Epithelial cell of esophagus (primary cell): ENCODE results near the gene INPP5E.

Experiments
- DNase-seq: peaks from one replicate; pipeline ENCODE4 v3.0.0; 2010; ENCODE audit warnings: low read depth
- H3K4me3 ChIP-seq: 2 replicates; pipeline ENCODE4 v1.5.1; 2011; ENCODE audit warnings: mild to moderate bottlenecking, low read length, control low read depth
- CTCF ChIP-seq: IDR thresholded peaks from 2 replicates; pipeline ENCODE4 v1.5.1; 2011; ENCODE audit warnings: low read depth, mild to moderate bottlenecking, low read length, control low read depth, inconsistent platforms; ENCODE audit not compliant: insufficient read depth; ENCODE audit errors: missing control alignments

Gene INPP5E

GRCh38 chr9:136383436-136383835, 56.2 kb downstream of the INPP5E start:
- no peak for DNase-seq
- H3K4me3 ChIP-seq: no peak overlapping the region

GRCh38 chr9:136381966-136382513, 57.6 kb downstream of the INPP5E start:
- no peak for TF ChIP-seq CTCF
- H3K4me3 ChIP-seq: no peak overlapping the region
- no peak for DNase-seq

More at GRCh38 chr9:136383436-136383835, 56.2 kb downstream of the INPP5E start:
- TF ChIP-seq CTCF: no peak

- TF ChIP-seq CTCF: no peak
- no peak for DNase-seq
These were observed 58.3 kb downstream of the INPP5E start for GRCh38 chr9:136381311-136381710.

GRCh38 chr9:136380381-136380780, 59.3 kb downstream of the INPP5E start:
- H3K4me3 ChIP-seq: no peak overlapping the region
- no peak for DNase-seq
- no peak for TF ChIP-seq CTCF

More at GRCh38 chr9:136381311-136381710, 58.3 kb downstream of the INPP5E start:
- no peak overlapping the region for H3K4me3 ChIP-seq

DNA sequence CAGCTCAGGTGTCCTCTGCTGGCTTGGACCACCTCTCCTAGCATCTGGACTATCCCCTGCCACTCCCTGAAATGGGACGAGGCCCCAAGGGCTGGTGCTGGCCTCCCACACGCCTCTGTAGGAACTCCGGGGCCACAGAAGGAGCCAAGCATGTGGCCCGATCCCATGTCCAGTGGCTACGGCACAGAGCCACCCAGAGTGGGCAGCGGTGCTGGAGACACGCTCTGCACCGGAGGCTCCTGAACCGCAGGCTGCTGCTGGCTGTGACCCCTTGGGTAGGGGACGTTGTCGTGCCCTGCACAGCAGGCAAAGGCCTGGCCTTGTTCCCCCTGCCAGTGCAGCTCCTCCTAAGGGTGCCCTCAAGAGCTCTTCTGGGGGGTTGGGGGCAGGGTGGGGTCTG, 59.8 kb downstream of the INPP5E start:
- TF ChIP-seq CTCF: no peak
- DNase-seq: no peak
- no peak overlapping the region for H3K4me3 ChIP-seq

DNA sequence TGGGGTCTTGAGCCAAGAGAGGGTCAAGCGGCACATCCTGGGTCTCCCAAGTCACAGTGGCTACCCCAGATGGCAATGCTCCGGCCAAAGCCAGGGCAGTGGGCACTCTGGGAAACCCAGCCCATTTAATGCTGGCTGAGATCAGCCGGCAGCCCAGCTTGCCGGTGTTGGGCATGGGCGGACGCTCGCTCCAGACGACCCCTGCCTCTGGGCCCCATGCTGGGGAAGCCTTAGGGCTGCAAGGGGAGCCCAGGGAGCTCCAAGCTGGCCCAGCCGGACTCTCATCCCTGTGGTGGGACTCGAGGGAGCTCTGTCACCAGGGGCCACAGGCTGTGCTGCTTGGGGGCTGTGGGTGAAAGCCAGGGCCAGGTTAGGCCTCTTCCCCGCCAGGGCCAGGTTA, 60.2 kb downstream of the INPP5E start:
- H3K4me3 ChIP-seq: no peak overlapping the region
- no peak for DNase-seq
- TF ChIP-seq CTCF: no peak

DNA sequence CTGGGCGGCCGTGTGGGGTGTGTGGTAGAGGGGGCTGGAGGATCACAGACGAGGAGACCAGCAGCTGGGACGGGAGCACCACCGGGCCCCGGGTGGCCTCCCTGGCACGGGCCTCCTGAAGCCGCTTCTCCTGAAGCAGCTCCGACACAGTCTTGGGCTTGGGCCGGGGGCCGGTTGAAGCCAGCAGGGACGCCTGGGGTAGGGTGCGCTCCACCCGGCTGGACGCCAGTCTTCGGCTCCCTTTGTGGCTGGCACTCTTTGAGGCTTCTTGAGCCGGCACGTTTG, 60.7 kb downstream of the INPP5E start:
- no peak overlapping the region for H3K4me3 ChIP-seq
- TF ChIP-seq CTCF: no peak
- no peak for DNase-seq
